Subcutaneous abdominal adipose tissue (tissue), 5 donors: Measurements from ENCODE around the gene HIPK4.
"Not testable (repeated sequence)": the region's sequence is repeated elsewhere in the genome, so short reads cannot be mapped to it uniquely, and the experiment has no call there.

Experiments
- H3K27ac ChIP-seq: one replicate; pipeline ENCODE4 v1.7.0; 2013; ENCODE audit warnings: low read depth, mild to moderate bottlenecking, inconsistent platforms, low read length, moderate library complexity
- H3K27me3 ChIP-seq, 5 donors: one replicate each; pipeline ENCODE4 v1.7.0; 2013; ENCODE audit warnings: low read length in 5 of 5, inconsistent platforms in 1 of 5; ENCODE audit not compliant: control insufficient read depth in 5 of 5, insufficient read depth in 4 of 5
- H3K36me3 ChIP-seq, 5 donors: one replicate each; pipeline ENCODE4 v1.7.0; 2013; ENCODE audit warnings: low read length in 5 of 5; ENCODE audit not compliant: control insufficient read depth in 5 of 5, insufficient read depth in 5 of 5
- H3K4me1 ChIP-seq, 5 donors: one replicate each; pipeline ENCODE4 v1.7.0; 2013; ENCODE audit warnings: low read length in 5 of 5, mild to moderate bottlenecking in 3 of 5, moderate library complexity in 1 of 5; ENCODE audit not compliant: control insufficient read depth in 5 of 5, insufficient read depth in 5 of 5
- H3K4me3 ChIP-seq, 5 donors: one replicate each; pipeline ENCODE4 v1.7.0; 2013; ENCODE audit warnings: low read length in 5 of 5, low read depth in 1 of 5
- H3K9ac ChIP-seq, 5 donors: one replicate each; pipeline ENCODE4 v1.7.0; 2013; ENCODE audit warnings: low read length in 5 of 5, mild to moderate bottlenecking in 4 of 5, moderate library complexity in 3 of 5
- H3K9me3 ChIP-seq, 5 donors: one replicate each; pipeline ENCODE4 v1.7.0; 2013; ENCODE audit warnings: low read length in 5 of 5; ENCODE audit not compliant: control insufficient read depth in 5 of 5
- donor health status: healthy.
- donor health status: healthy.
- donor health status: healthy.
- donor health status: healthy.
- donor health status: healthy.

HIPK4 gene

GRCh38 chr19:40410030-40410389 lies 20.0 kb upstream of the HIPK4 start:
- Histone ChIP-seq H3K36me3 (no peaks in the 10 kb centered on the region), H3K4me1 (peaks cover 2 to 38% (median 25%) of the 10 kb centered on the region in 5 donors), H3K27me3 (peaks cover 0 to 3% (median 0%) of the 10 kb centered on the region in 5 donors), H3K4me3 (no peak overlapping the region), H3K9ac (no peak overlapping the region), H3K27ac (no peak overlapping the region), H3K9me3 (no peaks in the 10 kb centered on the region)

DNA sequence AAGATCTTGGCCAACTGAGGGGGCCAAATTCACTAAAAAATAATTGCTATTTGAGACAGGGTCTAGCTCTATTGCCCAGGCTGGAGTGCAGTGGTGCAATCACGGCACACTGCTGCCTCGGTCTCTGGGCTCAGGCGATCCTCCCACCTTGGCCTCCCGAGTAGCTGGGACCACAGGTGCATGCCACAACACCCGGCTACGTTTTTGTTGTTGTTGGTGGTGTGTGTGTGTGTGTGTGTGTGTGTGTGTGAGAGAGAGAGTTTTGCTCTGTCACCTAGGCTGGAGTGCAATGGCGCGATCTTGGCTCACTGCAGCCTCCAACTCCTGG lies 18.6 kb upstream of the HIPK4 start:
- not testable (repeated sequence) for H3K27me3 ChIP-seq, H3K9ac ChIP-seq, H3K27ac ChIP-seq, H3K9me3 ChIP-seq, H3K4me3 ChIP-seq, H3K36me3 ChIP-seq
- H3K4me1 ChIP-seq: peaks cover 2 to 35% (median 30%) of the 10 kb centered on the region in 5 donors

DNA sequence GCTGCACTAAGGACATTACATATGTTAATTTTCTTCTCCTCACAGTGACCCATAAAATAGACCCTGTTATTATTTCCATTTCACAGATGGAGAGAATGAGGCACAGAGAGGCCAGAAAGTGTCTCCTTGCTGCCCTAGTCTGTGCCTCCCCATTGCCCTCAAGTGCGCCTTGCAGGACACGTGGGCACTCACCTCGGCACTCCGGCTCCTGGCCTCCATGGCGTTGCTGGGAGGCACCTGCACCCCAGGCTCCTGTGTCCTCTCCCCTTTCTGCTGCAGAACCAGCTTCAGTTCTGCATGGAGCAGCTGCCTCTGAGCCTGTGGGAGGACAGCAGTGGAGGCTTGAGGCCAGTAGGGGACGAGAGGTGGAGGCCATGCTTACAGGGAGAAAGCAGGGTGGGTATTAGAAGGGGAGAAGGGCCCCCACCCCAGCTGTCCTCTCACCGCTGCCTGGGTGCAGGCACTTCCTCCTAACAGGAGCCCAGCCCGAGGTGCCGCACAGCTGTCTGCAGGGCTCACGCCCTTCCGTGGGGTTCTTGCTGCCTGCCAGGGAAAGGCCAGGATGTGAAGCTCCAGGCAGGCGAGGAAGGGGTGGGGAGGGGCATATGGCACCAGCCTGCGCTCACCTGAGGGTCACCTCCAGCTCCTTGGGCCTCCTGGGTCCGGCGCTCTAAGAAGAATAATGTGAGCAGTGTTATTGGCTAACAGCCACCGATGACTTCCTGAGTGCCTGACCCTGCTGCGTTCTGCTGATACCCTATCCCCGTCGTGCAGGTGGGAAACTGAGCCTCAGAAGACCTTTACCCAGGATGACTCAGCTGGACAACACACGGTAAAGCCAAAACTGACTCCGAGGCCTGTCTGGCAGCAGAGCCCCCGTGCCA lies 18.0 kb upstream of the HIPK4 start:
- peaks cover 2 to 37% (median 33%) of the 10 kb centered on the region in 5 donors for H3K4me1 ChIP-seq
- no peak overlapping the region for H3K4me3 ChIP-seq
- H3K9me3 ChIP-seq: no peaks in the 10 kb centered on the region
- no peak overlapping the region for H3K9ac ChIP-seq
- H3K36me3 ChIP-seq: no peaks in the 10 kb centered on the region
- peaks cover 0 to 3% (median 0%) of the 10 kb centered on the region in 5 donors for H3K27me3 ChIP-seq
- H3K27ac ChIP-seq: no peak overlapping the region

GRCh38 chr19:40403262-40403984 lies 13.4 kb upstream of the HIPK4 start:
- H3K9ac ChIP-seq: peak overlapping the region in 4 of 5 donors; percentile 30 to 75 (median 70)
- H3K27ac ChIP-seq: peak overlapping the region; percentile 74
- peak overlapping the region; percentile 60 to 75 (median 69) for H3K4me3 ChIP-seq
- H3K27me3 ChIP-seq: no peaks in the 10 kb centered on the region
- peaks cover 2 to 34% (median 25%) of the 10 kb centered on the region in 5 donors for H3K4me1 ChIP-seq
- no peaks in the 10 kb centered on the region for H3K9me3 ChIP-seq
- no peaks in the 10 kb centered on the region for H3K36me3 ChIP-seq

- no peak overlapping the region for H3K9ac ChIP-seq
- no peak overlapping the region for H3K4me3 ChIP-seq
Observed at GRCh38 chr19:40400559-40400958, 10.6 kb upstream of the HIPK4 start.

GRCh38 chr19:40398417-40399131 lies 8.6 kb upstream of the HIPK4 start:
- no peak overlapping the region for H3K27ac ChIP-seq
- H3K4me3 ChIP-seq: peak overlapping the region in 1 of 5 donors; percentile 34
- no peaks in the 10 kb centered on the region for H3K27me3 ChIP-seq
- H3K9ac ChIP-seq: no peak overlapping the region
- H3K4me1 ChIP-seq: peaks cover 0 to 16% (median 11%) of the 10 kb centered on the region in 5 donors
- no peaks in the 10 kb centered on the region for H3K9me3 ChIP-seq
- H3K36me3 ChIP-seq: peaks cover 0 to 6% (median 0%) of the 10 kb centered on the region in 5 donors

More at GRCh38 chr19:40400559-40400958, 10.6 kb upstream of the HIPK4 start:
- H3K4me1 ChIP-seq: peaks cover 0 to 29% (median 25%) of the 10 kb centered on the region in 5 donors
- no peaks in the 10 kb centered on the region for H3K9me3 ChIP-seq
- no peaks in the 10 kb centered on the region for H3K27me3 ChIP-seq
- H3K27ac ChIP-seq: no peak overlapping the region
- peaks cover 0 to 6% (median 0%) of the 10 kb centered on the region in 5 donors for H3K36me3 ChIP-seq

GRCh38 chr19:40397568-40397906 lies 7.6 kb upstream of the HIPK4 start:
- H3K27ac ChIP-seq: no peak overlapping the region
- no peak overlapping the region for H3K9ac ChIP-seq
- H3K27me3 ChIP-seq: no peaks in the 10 kb centered on the region
- peaks cover 0 to 6% (median 0%) of the 10 kb centered on the region in 5 donors for H3K36me3 ChIP-seq
- H3K4me3 ChIP-seq: no peak overlapping the region
- no peaks in the 10 kb centered on the region for H3K9me3 ChIP-seq
- H3K4me1 ChIP-seq: peaks cover 0 to 9% (median 5%) of the 10 kb centered on the region in 5 donors

GRCh38 chr19:40396886-40397567 lies 7.0 kb upstream of the HIPK4 start:
- Histone ChIP-seq H3K9ac (no peak overlapping the region), H3K36me3 (peaks cover 0 to 6% (median 0%) of the 10 kb centered on the region in 5 donors), H3K27ac (no peak overlapping the region), H3K4me3 (no peak overlapping the region), H3K27me3 (no peaks in the 10 kb centered on the region), H3K4me1 (peaks cover 0 to 9% (median 5%) of the 10 kb centered on the region in 5 donors), H3K9me3 (no peaks in the 10 kb centered on the region)

DNA sequence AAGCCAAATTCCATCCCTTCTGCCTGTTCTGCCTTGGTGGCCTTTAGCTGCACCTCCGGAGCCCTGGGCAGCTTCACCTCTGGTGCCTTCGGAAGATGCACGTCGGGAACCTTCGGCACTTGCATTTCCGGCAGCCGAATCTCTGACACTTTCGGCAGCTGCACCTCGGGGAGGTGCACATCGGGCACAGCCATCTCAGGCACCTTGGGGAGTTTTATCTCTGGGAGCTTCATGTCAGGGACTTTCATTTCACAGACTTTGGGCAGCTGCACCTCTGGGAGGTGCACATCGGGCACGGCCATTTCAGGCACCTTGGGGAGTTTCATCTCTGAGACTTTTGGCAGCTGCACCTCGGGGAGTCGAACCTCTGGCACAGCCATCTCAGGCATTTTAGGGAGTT lies 6.0 kb upstream of the HIPK4 start:
- H3K36me3 ChIP-seq: peaks cover 0 to 6% (median 0%) of the 10 kb centered on the region in 5 donors
- no peaks in the 10 kb centered on the region for H3K27me3 ChIP-seq
- H3K27ac ChIP-seq: no peak overlapping the region
- H3K9me3 ChIP-seq: no peaks in the 10 kb centered on the region
- peaks cover 0 to 9% (median 5%) of the 10 kb centered on the region in 5 donors for H3K4me1 ChIP-seq
- no peak overlapping the region for H3K4me3 ChIP-seq
- no peak overlapping the region for H3K9ac ChIP-seq
